Endothelial cell of umbilical vein (primary cell): Measurements from ENCODE around the gene ZBTB20. TPM values are rescaled to one million over a fixed set of nuclear protein-coding genes. Genes with fewer than 3 reads are reported as not detected.

ENCODE experiments used
- BruUV-seq: library from RNA; stranded (reverse); fragments of 400-500 nt; replicated peaks from 2 replicates; lab custom pipeline; 2021; lab: Mats Ljungman, UMichigan
- CTCF ChIA-PET: fragments of 300-600, 350-600 bp; sonication (Branson Sonifier 250); formaldehyde crosslinking; loops from one replicate; lab custom pipeline; 2021; ENCODE audit warnings: antibody characterized with exemption, inconsistent platforms; lab: Charles Lee
- POLR2A ChIA-PET: fragments of 300-600, 350-600 bp; sonication (Branson Sonifier 250); formaldehyde crosslinking; loops from one replicate; lab custom pipeline; 2021; ENCODE audit warnings: antibody characterized with exemption, inconsistent platforms; lab: Charles Lee
- DNase-seq: peaks from one replicate; pipeline ENCODE4 v3.0.0-alpha.2; 2011; ENCODE audit warnings: low read depth, low spot score
- FAIRE-seq: peaks from 2 replicates; lab custom pipeline; 2011; peaks lifted over from hg19 to GRCh38; lab: Jason Lieb, UNC
- H2AFZ ChIP-seq: 2 replicates; pipeline ENCODE4 v1.6.0; 2012; ENCODE audit warnings: low read depth, low read length, control low read depth, inconsistent platforms
- H3K27ac ChIP-seq: 2 replicates; pipeline ENCODE4 v1.5.1; 2011; ENCODE audit warnings: low read depth, mild to moderate bottlenecking, control low read depth, low read length, moderate library complexity; ENCODE audit not compliant: insufficient read depth
- H3K27me3 ChIP-seq, 2 experiments: 2 replicates each; pipeline versions ENCODE4 v1.6.0 to v1.6.1; 2011; ENCODE audit warnings: low read length in 2 of 2, mixed read lengths in 1 of 2; ENCODE audit not compliant: control insufficient read depth in 2 of 2, insufficient read depth in 2 of 2
- H3K36me3 ChIP-seq, 2 experiments: 2 replicates in 1 of 2; 3 replicates in 1 of 2; pipeline ENCODE4 v1.5.1; 2011; ENCODE audit warnings: low read length in 2 of 2, mild to moderate bottlenecking in 1 of 2, moderate library complexity in 1 of 2; ENCODE audit not compliant: control insufficient read depth in 2 of 2, insufficient read depth in 2 of 2; ENCODE audit errors: extremely low read depth in 1 of 2
- H3K4me1 ChIP-seq: 3 replicates; pipeline ENCODE4 v1.5.1; 2011; ENCODE audit warnings: mild to moderate bottlenecking, low read length; ENCODE audit not compliant: control insufficient read depth, insufficient read depth; ENCODE audit errors: extremely low read depth
- H3K4me2 ChIP-seq: 2 replicates; pipeline ENCODE4 v1.6.1; 2011; ENCODE audit warnings: low read length, control low read depth, mixed read lengths; ENCODE audit not compliant: insufficient read depth
- H3K4me3 ChIP-seq, 3 experiments: fragments of 200-600 bp in 1 of 3; sonication (generic), shearing (Covaris generic) in 1 of 3; replicated peaks in 1 of 3; 2 replicates each; pipeline ENCODE4 v1.5.1; 2011 to 2016; ENCODE audit warnings: control low read depth in 3 of 3, low read length in 3 of 3, mild to moderate bottlenecking in 2 of 3, inconsistent platforms in 1 of 3, low read depth in 1 of 3, moderate library complexity in 1 of 3; ENCODE audit not compliant: insufficient read depth in 1 of 3
- H3K79me2 ChIP-seq: 2 replicates; pipeline ENCODE4 v1.6.0; 2012; ENCODE audit warnings: low read length, inconsistent platforms; ENCODE audit not compliant: control insufficient read depth, insufficient read depth
- H3K9ac ChIP-seq: replicated peaks from 2 replicates; pipeline ENCODE3; 2011; ENCODE audit warnings: low read length, control low read depth; ENCODE audit not compliant: insufficient read depth; ENCODE audit errors: extremely low read depth
- H3K9me1 ChIP-seq: replicated peaks from 3 replicates; pipeline ENCODE4 v1.6.0; 2011; ENCODE audit warnings: mild to moderate bottlenecking, low read length; ENCODE audit not compliant: control insufficient read depth, insufficient read depth; ENCODE audit errors: extremely low read depth
- H3K9me3 ChIP-seq: replicated peaks from 2 replicates; pipeline ENCODE4 v1.5.1; 2012; ENCODE audit warnings: low read length, inconsistent platforms; ENCODE audit not compliant: control insufficient read depth, insufficient read depth
- H4K20me1 ChIP-seq: replicated peaks from 2 replicates; pipeline ENCODE3; 2011; ENCODE audit warnings: mild to moderate bottlenecking, low read length; ENCODE audit not compliant: control insufficient read depth, insufficient read depth; ENCODE audit errors: extremely low read depth
- EZH2 ChIP-seq: IDR thresholded peaks from 2 replicates; pipeline ENCODE4 v1.6.1; 2012; ENCODE audit warnings: borderline replicate concordance, low read depth, mild to moderate bottlenecking, moderate library complexity, low read length, inconsistent platforms; ENCODE audit not compliant: severe bottlenecking
- FOS ChIP-seq: IDR thresholded peaks from 2 replicates; pipeline ENCODE4 v1.6.1; 2011; ENCODE audit warnings: mild to moderate bottlenecking, low read length, moderate library complexity, borderline replicate concordance; ENCODE audit not compliant: insufficient read depth
- GATA2 ChIP-seq: IDR thresholded peaks from 2 replicates; pipeline ENCODE4 v1.7.0; 2011; ENCODE audit warnings: low read depth, mild to moderate bottlenecking, moderate library complexity, mixed read lengths, low read length; ENCODE audit not compliant: insufficient read length, insufficient read depth
- JUN ChIP-seq: IDR thresholded peaks from 2 replicates; pipeline ENCODE4 v1.6.1; 2011; ENCODE audit warnings: borderline replicate concordance, low read depth; ENCODE audit not compliant: insufficient read length, insufficient read depth
- MAX ChIP-seq: IDR thresholded peaks from 2 replicates; pipeline ENCODE4 v1.6.1; 2011; ENCODE audit not compliant: insufficient read depth, insufficient read length
- MYC ChIP-seq: IDR thresholded peaks from one replicate; pipeline ENCODE4 v1.6.1; 2011; ENCODE audit warnings: mild to moderate bottlenecking, low read depth, low read length
- POLR2A ChIP-seq: IDR thresholded peaks from 2 replicates; pipeline ENCODE4 v1.6.1; 2012; ENCODE audit warnings: low read depth, mild to moderate bottlenecking, control low read depth, low read length
- POLR2AphosphoS5 ChIP-seq: IDR thresholded peaks from 2 replicates; pipeline ENCODE4 v1.6.1; 2012; ENCODE audit warnings: low read depth, mild to moderate bottlenecking, control low read depth, low read length, moderate library complexity; ENCODE audit not compliant: insufficient read depth
- dilution Hi-C: fragments of 300-500 bp; cut with MboI; formaldehyde crosslinking; loops from one replicate; pipeline ENCODE4 v1.15.0; 2019; ENCODE audit warnings: low sequenced_read_pairs; ENCODE audit not compliant: extremely low pct_ligation_motif_present
- intact Hi-C: fragments of 100-400 bp; cut with micrococcal nuclease; formaldehyde crosslinking; loops from one replicate; pipeline ENCODE4 v1.10.0; 2022
- polyA plus RNA-seq, 4 experiments: library from polyadenylated mRNA; depleted of rRNA in 3 of 4; stranded (reverse) in 3 of 4; unstranded in 1 of 4; fragments of >200 nt; gene quantifications; 2 replicates each; pipeline versions ENCODE4 v1.2.1 to v1.2.3, GENCODE V29; 2011 to 2012; ENCODE audit warnings: missing spikeins in 1 of 4
- total RNA-seq: library from RNA; stranded (reverse); gene quantifications from 2 replicates; pipeline ENCODE4 v1.2.3, GENCODE V29; 2021
- TF ChIP-seq, protein P1 (sequence below), 2 donors: IDR thresholded peaks; 1 replicate in 1 of 2; 2 replicates in 1 of 2; pipeline ENCODE4 v1.5.1; 2011; ENCODE audit warnings: low read length in 2 of 2, mild to moderate bottlenecking in 2 of 2, moderate library complexity in 2 of 2, control low read depth in 1 of 2, inconsistent platforms in 1 of 2, low read depth in 1 of 2; ENCODE audit not compliant: insufficient read depth in 1 of 2; ENCODE audit errors: extremely low read depth in 1 of 2

ZBTB20 gene
- total and polyA plus RNA-seq, 2 donors (not counting 3 experiments of a cell fraction or from before 2014, with no cell fraction given) = 2.1 to 20.5 TPM

DNA sequence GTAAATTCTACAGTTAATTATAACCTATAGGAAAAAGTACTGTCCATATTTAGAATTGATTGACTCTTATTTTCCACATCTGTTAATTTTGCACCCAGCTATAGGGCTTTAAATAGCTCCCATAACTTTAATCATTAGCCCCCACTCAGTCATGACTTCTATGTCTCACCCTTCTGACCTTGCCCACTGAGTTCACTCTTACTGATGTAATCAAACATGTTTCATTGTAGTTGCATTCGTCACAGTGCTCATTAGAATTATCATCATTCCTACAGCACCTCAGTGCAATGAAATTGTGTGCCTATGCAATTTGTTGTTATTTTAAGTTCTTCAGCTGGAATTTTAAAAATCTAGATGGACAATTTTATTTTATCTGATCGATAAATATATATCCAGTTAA is 701.9 kb downstream of the ZBTB20 start:
- H3K36me3 ChIP-seq = no peaks in the 10 kb centered on the region
- no peak for FAIRE-seq
- no peak overlapping the region for H3K27ac ChIP-seq
- H3K9me1 ChIP-seq = no peaks in the 10 kb centered on the region
- H3K4me2 ChIP-seq = no peak overlapping the region
- H4K20me1 ChIP-seq = peaks cover 2% of the 10 kb centered on the region
- TF ChIP-seq MAX (no peak), POLR2AphosphoS5 (no peak), JUN (no peak), EZH2 (no peak), MYC (no peak), FOS (no peak), POLR2A (no peak), GATA2 (no peak)
- TF ChIP-seq, protein P1, sequence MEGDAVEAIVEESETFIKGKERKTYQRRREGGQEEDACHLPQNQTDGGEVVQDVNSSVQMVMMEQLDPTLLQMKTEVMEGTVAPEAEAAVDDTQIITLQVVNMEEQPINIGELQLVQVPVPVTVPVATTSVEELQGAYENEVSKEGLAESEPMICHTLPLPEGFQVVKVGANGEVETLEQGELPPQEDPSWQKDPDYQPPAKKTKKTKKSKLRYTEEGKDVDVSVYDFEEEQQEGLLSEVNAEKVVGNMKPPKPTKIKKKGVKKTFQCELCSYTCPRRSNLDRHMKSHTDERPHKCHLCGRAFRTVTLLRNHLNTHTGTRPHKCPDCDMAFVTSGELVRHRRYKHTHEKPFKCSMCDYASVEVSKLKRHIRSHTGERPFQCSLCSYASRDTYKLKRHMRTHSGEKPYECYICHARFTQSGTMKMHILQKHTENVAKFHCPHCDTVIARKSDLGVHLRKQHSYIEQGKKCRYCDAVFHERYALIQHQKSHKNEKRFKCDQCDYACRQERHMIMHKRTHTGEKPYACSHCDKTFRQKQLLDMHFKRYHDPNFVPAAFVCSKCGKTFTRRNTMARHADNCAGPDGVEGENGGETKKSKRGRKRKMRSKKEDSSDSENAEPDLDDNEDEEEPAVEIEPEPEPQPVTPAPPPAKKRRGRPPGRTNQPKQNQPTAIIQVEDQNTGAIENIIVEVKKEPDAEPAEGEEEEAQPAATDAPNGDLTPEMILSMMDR (IDR thresholded peaks at IDR 0.05; ENCODE audit: extremely low read depth in 1 of 2, insufficient read depth in 1 of 2, low read depth in 1 of 2, low read length in 2 of 2) = no peak
- H3K79me2 ChIP-seq = no peaks in the 10 kb centered on the region
- H3K27me3 ChIP-seq = no peaks in the 10 kb centered on the region
- H3K9me3 ChIP-seq = no peaks in the 10 kb centered on the region
- H3K4me1 ChIP-seq = peaks cover 14% of the 10 kb centered on the region
- POLR2A ChIA-PET = no interaction called here
- CTCF ChIA-PET = interaction anchor here (6.4 kb wide), 1 partner anchor 27 kb away, joined by 31 read pairs; no protein-coding TSS in a partner anchor
- H2AFZ ChIP-seq = no peak overlapping the region
- no TSS peak for BruUV-seq
- dilution Hi-C loops = no loop called here
- intact Hi-C loops = no loop called here
- no peak overlapping the region for H3K4me3 ChIP-seq
- DNase-seq = no peak
- no peak overlapping the region for H3K9ac ChIP-seq
